ENCODE data around the gene ITIH1.

DNA sequence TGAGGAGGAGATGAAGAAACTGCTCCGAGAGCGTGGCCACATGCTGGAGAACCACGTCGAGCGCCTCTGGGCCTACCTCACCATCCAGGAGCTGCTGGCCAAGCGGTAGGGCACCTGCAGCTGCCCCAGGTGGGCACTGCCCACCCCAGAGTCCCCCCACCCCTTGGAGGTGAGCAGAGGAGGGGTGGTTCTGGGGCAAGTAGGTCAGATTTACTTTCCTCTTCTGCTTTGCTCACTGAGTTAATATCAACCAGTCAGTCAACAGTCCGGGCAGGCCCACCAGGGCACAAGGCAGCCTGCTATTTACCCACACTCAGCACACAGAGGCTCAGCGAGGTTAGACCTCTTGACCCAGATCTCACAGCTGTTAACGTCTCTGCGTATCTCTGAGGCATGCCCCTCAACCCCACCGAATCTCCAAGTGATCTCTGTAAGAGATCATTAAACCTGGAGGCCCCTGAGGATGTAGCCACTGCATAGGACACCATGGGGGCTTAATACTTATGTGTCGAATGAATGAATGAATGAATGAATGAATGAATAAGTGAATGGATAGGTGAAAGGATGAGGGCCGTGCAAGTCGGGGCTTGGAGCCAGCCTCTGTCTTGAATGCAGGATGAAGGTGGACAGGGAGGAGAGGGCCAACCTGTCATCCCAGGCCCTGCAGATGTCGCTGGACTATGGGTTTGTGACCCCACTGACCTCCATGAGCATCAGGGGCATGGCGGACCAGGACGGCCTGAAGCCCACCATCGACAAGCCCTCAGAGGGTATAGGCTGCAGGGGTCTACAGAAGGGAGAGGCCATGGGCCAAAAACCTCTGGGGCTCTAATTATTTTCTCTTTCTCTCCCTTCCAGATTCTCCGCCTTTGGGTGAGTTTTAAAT, 9.2 kb downstream of the ITIH1 start:
- no peak for TF ChIP-seq POLR2AphosphoS5 (IDR thresholded peaks at IDR 0.05)
- TF ChIP-seq, protein P1, sequence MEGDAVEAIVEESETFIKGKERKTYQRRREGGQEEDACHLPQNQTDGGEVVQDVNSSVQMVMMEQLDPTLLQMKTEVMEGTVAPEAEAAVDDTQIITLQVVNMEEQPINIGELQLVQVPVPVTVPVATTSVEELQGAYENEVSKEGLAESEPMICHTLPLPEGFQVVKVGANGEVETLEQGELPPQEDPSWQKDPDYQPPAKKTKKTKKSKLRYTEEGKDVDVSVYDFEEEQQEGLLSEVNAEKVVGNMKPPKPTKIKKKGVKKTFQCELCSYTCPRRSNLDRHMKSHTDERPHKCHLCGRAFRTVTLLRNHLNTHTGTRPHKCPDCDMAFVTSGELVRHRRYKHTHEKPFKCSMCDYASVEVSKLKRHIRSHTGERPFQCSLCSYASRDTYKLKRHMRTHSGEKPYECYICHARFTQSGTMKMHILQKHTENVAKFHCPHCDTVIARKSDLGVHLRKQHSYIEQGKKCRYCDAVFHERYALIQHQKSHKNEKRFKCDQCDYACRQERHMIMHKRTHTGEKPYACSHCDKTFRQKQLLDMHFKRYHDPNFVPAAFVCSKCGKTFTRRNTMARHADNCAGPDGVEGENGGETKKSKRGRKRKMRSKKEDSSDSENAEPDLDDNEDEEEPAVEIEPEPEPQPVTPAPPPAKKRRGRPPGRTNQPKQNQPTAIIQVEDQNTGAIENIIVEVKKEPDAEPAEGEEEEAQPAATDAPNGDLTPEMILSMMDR (IDR thresholded peaks at IDR 0.05): no peak

Data from sigmoid colon (tissue), 4 donors.